CD4-positive, alpha-beta T cell treated with Interleukin-6 at 100 ng/mL for 8 hours (primary cell): ENCODE results near the gene FAM83E.
"Not testable (repeated sequence)": the region's sequence is repeated elsewhere in the genome, so short reads cannot be mapped to it uniquely, and the experiment has no call there.

Source experiments
- DNase-seq: peaks from one replicate; pipeline ENCODE4 v3.0.0-alpha.2; 2020; ENCODE audit warnings: mixed read lengths, low spot score

The FAM83E gene

DNA sequence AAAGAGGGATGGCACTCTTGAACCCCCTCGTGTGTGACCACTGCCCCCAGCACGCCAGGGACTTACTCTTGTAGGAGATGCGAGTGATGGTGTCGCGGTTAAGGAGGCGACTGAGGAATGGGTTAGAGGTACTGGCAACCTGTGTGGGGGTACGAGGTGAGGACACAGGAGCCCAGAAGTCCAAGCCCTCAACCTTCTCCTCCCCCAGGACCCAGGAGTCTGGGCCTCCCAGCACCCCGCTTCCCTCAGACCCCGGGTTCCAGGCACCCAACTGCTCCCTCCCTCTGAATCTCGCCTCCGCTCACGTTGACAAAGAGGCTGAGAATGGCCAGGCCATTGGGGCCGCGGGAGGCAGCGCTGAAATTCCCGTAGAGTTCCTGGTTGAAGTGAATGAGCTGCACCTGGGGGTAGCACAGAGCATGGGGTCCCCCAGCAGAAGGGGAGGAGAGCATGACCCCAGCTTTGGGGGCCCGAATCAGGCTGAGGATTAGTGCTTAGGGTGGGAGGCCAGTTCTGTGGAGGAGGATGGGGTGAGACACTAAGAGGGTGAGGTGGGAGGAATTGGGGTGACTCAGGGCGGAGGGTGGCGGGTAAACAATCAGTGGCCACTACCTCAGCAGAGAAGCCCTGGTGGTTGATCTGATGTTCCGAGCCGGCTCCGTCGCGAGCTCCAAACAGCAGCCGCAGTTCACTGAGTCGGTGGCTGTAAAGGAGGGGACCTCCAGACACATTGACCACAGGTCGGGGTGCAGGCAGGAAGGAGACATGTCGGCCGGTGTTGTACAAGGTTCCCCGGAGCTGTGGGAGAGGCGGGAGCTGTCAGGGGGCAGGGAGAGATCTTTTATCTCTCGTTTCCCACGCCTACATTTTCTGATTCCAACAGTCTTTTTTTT, 24.9 kb upstream of the FAM83E start:
- DNase-seq, result no peak

DNA sequence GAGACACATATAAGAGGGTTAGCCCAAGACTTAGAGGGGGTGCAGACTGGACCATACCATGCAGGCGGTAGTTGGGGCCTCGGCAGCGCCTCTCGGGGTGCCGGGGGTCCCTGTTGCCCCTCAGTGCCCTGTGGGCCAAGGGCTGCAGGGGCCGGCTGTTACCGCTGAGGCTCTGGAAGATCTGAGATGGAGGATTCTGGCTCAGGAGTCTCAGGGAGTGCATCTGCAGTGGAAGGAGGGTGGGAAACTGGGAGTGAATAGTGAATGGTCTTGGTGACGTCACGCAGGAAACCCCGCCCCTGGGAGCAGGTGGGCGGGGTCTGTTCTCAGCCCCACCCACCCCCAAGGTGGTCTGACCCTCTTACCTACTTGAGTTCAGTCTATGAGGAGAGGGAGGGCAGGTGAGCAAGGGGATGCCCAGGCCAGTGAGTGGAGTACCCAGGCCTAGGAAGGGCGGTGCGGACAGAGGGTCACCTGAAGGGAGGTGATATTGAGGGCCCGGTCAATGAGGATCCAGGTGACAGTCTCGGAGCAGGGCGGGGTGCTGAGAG, 24.0 kb upstream of the FAM83E start:
- no peak for DNase-seq

DNA sequence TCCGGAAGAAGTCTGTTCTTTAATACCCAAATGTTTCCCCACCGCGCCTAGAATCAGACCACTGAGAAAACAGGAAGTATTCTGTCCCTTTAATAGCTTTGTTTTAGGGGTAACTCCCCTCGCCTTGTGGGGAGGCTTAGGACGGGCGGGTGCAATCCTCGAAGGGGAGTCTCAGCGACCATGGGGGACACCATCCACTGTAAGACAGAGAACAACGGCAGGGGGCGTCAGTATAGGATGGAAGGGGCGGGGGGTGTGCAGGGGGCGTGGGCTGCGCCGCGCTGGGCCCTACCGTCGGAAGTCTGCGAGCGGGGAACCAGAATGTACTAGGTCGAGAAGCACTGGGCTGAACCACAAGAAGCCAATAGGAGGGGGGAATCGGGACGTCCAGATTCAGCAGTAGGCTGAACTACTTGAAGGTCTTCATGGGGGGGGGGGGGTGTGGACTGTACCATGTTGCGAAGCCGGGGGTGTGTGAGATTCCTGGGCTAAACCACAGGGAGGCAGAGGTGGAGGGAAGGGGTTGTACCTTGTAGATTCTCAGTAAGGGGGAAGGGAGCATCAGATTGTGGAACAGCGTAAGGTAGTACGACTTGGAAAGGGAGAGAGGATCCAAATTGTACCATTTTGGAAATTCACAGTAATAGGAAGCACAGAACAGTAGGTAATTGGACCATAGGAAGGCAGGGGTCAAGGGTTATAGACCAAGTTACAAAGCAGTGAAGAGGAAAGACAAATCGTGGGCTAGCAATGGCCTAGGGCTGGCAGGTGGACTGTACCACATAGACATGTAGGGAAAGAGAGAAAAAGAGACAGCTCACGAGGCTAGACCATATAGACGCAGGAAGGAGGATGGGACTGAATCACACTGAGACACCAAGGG, 23.3 kb upstream of the FAM83E start:
- DNase-seq, result peak; percentile 93

DNA sequence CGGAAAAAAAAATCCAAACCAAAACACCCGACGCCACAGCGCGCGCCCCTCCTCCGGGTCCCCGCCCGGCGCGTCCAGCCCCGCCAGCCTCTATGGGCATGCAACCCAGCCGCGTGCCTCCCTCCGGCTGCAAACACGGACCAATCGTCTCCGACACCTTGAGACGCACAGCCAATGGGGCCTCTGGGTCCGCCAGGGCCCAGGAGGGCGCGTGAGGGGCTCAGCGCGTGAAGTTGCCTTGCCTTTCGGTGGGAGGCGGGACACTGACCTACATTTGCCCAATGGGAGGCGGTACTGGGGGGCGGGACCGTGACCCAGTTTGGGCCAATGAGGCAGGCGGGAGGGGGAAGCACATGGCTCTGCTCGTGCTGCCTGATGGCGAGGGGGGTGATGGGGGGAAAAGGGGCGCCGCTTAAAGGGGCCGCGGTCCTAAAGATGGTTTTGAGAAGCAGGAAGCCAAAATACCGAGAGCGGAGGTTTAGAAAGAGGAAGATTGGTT, 22.6 kb upstream of the FAM83E start:
- DNase-seq, result peak; percentile 100

DNA sequence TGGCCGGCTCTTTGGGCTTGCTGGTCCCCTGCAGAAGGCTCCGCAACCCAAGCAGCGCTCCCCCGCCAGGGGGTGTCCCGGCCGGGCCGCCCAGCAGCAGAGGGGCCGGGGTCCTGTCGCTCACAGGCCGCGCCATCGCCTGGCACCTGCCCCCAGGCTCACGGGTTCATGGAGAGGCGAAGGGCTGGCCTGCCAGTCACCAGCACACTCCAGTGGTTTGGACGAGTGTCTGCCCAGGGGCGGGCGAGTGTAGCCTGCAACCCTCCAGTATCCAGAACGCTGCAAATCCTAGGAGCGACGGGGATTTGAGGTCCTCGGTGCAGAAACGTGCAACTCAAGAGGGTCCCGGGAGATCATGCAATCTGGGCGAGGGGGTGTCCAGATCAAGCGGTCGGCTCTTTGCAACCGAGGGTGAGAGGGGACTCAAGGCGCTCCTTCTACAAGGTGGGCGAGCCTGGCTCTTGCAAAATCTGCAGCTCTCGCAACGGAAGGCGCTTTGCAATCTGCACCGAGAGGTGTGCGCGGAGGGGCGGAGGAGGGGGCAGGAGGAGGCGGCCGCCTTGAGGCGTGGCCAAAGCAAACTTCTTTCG, 22.1 kb upstream of the FAM83E start, which contains the start of gene DBP:
Gene DBP, minus strand, starts transcription at position 521 of the 590 bp plus-strand sequence. Its CDS starts 385 bp downstream, at position 136.
- DNase-seq, result no peak

DNA sequence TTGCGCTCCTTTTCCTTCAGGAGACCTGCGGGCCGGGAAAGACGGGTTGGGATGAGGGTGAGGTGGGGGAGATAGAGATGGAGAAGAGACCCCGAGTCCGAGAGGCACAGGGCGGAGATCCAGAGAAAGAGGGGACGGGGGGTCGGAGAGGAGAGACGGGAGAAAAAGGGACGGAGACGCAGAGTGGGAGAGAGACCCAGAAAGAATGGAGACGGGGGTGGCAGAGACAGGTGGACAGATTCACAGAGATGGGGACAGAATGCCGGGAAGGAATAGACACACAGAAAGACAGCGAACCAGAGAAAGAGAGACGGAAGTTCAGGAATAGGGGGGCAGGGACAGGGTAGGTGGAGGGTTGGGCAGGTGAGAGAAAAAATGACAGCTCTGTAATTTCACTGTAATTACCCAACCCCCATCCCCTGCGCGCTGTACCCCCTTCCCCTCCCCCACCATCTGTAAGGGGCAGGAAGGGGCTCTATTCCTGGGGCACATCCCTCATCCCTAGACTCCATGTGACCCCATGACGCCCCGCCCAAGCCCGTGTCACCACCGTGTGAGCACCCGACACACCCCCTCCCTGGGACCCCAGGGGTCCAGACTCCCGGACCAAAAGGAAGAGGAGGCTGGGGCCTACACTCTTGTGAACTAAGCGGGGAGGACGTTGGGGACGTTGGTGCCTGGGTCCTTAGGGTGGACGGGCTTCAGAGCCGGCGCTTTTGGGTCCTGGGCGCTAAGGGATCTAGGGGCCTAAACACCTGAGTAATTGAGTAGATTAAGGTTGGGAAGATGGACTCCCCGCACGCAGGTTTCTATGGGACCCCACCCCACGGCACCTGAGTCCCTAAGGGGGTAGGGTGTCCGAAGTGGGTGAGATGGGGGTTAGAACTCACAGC, 21.3 kb upstream of the FAM83E start:
- DNase-seq, result no peak

DNA sequence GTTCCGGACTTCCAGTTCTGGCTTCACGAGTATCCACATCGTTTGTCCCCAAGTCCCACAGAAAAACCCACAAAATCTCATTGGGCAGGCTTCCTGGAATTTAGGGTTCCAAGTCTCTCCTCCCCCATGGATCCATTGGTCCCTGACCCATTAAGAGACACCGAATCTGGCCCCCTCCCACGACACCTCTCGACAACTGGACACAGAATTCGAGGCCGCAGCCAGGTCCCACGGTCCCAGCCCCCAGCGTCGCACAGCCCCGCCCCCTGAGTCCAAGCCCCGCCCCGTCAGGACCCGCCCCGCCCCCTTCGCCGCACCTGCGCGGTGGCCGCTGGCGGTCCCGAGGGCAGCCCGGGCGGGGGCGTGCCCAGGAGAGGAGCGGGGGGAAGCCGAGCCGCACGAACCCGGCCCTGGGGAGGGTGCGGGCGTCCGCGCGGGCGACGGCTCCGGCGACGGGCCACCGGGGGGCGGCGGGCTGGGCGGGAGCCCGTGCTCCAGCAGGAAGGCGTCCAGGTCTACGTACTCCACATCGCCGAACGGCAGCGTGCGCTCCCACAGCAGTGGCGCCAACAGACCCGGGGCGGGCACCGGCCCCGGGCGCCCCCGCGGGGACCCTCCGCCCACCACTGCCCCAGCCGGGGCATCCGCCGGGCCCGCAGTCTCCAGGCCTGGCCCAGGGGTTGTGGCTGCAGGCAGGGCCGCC, 20.5 kb upstream of the FAM83E start:
- peak; percentile 73 for DNase-seq

DNA sequence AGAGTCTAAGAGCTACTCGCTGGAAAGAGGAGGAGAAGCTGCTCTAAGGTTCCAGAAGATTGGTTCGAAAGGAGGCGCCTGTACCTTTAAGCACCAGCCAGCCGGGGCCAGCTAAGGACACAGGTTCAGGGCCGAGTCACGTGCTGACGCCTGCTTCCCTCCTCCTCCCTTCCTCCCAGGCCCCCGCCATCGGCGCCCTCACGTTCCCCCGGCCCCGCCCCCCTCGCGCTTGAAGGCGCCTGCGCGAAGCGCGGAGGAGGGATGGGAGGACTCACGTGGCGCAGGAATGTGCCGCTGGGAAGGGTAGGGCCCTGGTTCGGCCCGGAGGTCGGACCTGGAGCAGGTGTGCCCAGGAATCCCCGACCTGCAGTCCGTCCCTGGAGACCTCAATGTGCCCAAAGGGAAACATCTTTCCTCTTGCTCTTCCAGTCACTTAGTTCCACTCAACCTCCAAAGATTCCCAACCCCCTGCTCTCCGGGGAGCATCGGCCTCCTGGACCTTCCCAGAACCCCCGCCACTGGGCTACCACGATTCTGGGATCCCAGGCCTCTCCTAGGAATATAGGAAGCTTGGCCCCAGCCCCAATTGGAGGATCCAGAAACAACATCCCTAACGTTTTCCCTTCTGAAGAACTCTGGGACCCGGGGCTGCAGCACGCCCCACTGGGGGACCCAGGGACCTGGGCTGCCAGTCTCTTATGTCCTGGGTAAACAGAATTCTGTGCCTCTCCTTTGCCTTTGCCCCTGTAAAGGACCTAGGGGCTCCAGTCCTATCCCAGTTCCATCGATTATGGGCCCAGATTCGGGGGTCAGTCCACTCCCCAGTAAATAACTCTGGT, 19.8 kb upstream of the FAM83E start:
- peak; percentile 92 for DNase-seq

DNA sequence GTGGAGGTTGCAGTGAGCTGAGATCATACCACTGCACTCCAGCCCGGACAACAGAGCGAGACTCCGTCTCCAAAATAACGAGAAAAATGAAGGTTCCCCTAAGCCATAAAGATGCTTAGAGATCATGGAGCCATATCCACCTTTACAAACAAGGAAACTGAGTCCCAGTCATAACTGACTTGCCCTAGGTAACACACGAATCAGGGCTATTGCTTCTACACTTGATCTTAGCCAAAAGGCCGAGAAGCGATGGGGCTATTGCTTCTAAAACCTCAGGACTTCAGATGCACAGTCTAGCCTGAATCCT, 19.1 kb upstream of the FAM83E start:
- DNase-seq, result no peak

DNA sequence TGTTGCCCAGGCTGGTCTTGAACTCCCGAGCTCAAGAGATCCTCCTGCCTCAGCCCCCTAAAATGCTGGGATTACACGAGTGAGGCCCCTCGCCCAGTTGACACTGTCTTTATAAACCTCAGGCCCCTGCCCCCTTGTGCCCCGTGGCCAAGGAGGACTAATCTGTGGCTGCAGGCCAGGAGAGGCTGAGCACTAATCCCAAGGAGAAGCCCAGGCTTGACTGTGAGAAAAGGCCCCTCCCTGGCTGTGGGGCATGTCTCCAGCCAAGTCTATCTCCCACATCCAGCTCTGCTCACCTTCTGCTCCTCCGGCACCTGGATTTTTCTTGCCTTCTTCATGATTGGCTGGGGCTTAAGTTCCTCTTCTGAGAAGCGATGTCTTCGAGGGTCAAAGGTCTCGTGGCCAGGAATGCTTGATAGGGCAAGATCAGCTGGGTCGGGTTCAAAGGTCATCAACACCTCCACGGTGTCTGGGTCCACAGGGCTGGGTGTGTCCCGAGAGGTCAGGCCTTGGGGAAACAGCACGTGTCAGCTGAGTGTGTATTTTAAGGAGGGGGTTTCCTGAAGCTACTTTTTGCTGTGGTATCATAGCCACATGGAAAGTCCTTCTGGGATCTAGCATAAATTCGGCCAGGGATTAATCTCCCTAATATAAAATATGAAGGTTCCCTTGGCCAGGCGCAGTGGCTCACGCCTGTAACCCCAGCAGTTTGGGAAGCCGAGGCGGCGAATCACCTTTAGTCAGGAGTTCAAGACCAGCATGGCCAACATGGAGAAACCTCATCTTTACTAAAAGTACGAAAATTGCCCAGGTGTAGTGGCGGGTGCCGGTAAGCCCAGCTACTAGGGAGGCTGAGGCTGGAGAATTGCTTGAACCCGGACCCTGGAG, 18.5 kb upstream of the FAM83E start:
- no peak for DNase-seq

DNA sequence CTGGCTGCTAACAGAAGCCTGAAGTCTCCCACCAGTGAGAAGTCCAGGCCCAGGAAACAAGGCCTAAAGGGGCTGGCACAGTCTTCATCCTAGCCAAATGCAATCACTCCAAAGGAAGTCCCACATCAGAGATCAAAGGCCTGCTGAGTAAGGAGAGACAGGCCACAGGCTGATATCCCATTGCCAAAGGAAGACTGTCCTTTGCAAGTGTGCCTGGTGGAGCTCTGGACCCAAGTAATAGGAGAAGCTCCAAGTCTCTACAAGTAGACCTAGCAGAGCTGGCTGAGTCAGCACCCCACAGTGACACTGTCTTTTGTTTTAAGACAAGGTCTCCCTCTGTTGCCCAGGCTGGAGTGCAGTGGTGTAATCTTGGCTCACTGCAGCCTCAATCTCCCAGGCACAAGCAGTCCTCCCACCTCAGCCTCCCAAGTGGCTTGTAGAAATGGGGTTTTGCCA, 17.8 kb upstream of the FAM83E start:
- no peak for DNase-seq

DNA sequence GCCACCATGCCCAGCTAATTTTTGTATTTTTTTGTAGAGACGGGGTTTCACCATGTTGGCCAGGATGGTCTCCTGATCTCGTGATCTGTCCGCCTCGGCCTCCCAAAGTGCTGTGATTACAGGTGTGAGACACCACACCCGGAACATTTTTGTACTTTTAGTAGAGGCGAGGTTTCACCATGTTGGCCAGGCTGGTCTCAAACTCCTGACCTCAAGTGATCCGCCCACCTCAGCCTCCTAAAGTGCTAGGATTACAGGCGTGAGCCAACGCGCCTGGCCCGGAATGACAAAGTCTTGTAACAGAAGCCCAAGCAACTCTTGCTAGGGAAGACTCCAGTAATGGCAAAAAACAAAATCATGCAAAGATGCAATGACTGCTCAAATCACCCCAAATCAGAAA, 17.4 kb upstream of the FAM83E start:
- DNase-seq, result not testable (repeated sequence)

DNA sequence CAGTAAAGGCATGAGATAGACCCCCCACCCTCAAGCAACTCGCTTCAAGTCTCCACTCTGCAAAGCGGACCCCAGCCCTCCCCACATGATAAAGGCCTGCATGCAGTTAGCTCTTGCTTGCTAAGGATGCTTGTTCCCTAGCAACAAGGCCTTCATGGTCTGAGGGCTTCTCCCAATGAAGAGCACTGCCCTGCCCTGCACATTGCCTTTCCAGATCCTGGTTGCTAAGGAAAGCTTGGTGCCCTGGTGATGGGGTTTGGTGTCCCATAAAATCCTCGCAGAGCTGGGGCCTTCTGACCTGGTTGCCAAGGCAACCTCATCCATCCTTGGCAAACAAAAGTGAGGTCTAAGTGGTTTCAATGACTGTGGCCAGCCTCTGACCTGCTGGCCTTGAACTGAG, 16.3 kb upstream of the FAM83E start:
- no peak for DNase-seq

DNA sequence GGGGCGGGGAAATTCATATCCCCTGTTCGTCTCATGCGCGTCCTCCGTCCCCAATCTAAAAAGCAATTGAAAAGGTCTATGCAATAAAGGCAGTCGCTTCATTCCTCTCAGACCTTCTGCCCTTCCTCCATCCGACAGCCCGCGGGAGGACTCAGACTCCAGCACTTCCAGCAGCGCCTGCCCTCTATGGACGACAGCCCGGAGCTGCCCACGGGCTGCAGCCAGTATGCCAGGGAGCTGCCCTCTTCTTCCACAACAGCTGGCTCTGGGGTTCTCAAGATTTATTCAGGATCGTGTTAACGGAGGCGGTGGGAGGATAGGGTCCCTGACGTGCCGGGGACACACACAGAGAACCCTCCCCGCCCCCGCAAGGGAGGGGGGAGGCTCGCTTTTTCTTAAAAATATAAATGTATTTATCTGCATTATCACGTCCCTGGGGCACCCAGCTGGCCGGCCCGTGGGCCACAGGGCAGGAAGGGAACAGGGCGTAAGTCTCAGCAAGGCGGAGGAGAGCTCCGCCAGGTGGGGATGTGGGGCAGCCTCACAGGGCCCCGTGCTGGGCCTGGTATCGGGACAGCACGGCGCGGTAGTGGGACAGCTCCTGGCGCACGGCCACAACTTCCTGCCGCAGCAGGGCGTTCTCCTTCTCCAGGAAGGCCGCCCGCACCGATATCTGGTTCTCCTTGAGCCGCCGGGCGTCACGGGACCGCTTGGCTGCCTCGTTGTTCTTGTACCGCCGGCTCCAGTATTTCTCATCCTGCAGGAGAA, 15.6 kb upstream of the FAM83E start:
- no peak for DNase-seq

DNA sequence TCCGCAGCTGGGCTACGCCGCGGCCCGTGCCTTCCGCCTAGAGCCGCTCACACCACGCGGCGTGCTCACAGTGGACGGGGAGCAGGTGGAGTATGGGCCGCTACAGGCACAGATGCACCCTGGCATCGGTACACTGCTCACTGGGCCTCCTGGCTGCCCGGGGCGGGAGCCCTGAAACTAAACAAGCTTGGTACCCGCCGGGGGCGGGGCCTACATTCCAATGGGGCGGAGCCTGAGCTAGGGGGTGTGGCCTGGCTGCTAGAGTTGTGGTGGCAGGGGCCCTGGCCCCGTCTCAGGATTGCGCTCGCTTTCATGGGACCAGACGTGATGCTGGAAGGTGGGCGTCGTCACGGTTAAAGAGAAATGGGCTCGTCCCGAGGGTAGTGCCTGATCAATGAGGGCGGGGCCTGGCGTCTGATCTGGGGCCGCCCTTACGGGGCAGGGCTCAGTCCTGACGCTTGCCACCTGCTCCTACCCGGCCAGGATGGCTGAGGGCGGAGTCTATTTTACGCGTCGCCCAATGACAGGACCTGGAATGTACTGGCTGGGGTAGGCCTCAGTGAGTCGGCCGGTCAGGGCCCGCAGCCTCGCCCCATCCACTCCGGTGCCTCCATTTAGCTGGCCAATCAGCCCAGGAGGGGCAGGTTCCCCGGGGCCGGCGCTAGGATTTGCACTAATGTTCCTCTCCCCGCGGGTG, 14.9 kb upstream of the FAM83E start:
- DNase-seq, result no peak

DNA sequence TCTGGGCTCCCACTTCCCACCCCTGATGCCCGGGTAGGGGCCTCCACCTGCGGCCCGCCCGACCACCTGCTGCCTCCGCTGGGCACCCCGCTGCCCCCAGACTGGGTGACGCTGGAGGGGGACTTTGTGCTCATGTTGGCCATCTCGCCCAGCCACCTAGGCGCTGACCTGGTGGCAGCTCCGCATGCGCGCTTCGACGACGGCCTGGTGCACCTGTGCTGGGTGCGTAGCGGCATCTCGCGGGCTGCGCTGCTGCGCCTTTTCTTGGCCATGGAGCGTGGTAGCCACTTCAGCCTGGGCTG, 14.4 kb upstream of the FAM83E start:
- DNase-seq, result no peak
